GM12801 (cell line): ENCODE results near the gene PPP2R5E.

Source experiments
- TF ChIP-seq, protein P1 (sequence below): IDR thresholded peaks from one replicate; pipeline ENCODE4 v1.5.1; 2011; ENCODE audit warnings: control low read depth; ENCODE audit not compliant: insufficient read length; ENCODE audit errors: extremely low read depth

PPP2R5E gene

GRCh38 chr14:63468294-63468693 is 74.9 kb downstream of the PPP2R5E start:
- TF ChIP-seq, protein P1, sequence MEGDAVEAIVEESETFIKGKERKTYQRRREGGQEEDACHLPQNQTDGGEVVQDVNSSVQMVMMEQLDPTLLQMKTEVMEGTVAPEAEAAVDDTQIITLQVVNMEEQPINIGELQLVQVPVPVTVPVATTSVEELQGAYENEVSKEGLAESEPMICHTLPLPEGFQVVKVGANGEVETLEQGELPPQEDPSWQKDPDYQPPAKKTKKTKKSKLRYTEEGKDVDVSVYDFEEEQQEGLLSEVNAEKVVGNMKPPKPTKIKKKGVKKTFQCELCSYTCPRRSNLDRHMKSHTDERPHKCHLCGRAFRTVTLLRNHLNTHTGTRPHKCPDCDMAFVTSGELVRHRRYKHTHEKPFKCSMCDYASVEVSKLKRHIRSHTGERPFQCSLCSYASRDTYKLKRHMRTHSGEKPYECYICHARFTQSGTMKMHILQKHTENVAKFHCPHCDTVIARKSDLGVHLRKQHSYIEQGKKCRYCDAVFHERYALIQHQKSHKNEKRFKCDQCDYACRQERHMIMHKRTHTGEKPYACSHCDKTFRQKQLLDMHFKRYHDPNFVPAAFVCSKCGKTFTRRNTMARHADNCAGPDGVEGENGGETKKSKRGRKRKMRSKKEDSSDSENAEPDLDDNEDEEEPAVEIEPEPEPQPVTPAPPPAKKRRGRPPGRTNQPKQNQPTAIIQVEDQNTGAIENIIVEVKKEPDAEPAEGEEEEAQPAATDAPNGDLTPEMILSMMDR = no peak

GRCh38 chr14:63467440-63468072 is 75.6 kb downstream of the PPP2R5E start:
- TF ChIP-seq, protein P1 = no peak

- TF ChIP-seq, protein P1 = no peak
Measured at GRCh38 chr14:63465347-63465746, 77.8 kb downstream of the PPP2R5E start.

- TF ChIP-seq, protein P1 = no peak
Measured at GRCh38 chr14:63460680-63461369, 82.4 kb downstream of the PPP2R5E start.

DNA sequence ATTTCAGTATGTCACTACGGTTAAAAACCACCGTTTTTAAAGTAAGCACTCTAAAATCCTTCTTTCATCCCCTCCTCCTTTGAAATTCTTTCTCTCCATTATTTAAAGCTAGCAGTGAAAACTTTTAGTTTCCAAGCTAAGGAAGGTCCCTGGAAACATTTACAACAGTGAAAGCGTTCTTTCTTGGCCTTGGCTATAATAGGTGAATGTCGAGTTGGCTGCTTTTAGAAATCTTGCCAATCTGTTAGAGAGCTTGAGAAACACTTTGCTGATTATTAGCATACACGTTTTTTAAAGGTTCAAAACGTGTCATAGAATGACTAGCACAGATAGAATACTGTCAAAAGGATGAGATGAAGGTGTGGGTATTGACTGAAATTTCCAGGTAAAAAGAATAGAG is 83.4 kb downstream of the PPP2R5E start:
- TF ChIP-seq, protein P1 = no peak

- TF ChIP-seq, protein P1 = no peak
Measured at GRCh38 chr14:63457498-63457897, 85.7 kb downstream of the PPP2R5E start.

DNA sequence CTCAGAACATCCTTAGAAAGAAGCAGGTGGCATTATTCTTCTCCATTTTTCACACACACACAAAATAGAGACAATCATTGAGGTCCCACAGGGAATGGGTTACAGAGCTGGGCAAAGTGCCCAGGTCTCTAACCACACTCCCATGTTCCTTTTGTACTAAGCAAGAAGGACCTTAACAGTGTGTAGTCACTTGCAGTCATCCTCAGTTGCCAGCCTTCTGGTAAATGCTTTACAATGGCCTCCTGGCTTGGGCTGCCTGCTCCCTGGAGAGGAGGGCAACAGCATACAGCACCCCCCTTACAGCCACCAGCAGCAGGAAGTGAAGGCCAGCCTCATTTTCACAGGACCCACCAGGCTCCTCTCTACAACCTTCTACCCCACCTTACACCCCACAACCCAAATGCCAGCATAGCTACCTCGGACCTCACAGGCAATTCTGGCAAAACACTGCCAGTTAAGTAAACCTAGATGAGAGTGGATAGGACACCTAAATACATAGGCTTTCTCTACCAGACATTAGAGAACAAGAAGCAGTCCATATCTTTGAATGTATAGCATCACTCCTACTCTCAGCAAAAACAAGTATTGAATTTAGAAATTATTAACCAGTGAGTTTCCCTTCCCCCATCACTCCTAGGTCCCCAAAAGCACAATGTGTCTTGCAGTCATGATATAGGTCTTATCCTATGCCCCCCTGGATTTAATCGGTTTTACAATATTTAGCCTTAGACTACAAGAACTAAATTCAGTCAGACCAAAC is 88.1 kb downstream of the PPP2R5E start:
- TF ChIP-seq, protein P1 = no peak
